Measurements from ENCODE around the gene PHLDA1.
A peak's percentile ranks its signal among the peaks of the same experiment; 100 is the strongest.
"Not testable (repeated sequence)": the region's sequence is repeated elsewhere in the genome, so short reads cannot be mapped to it uniquely, and the experiment has no call there.

PHLDA1 gene

GRCh38 chr12:76018111-76018510 lies 13.5 kb downstream of the PHLDA1 start:
- DNase-seq: no peak

GRCh38 chr12:76014007-76014406 lies 17.6 kb downstream of the PHLDA1 start:
- DNase-seq: no peak

- DNase-seq: no peak
Measured at GRCh38 chr12:76013603-76014002, 18.0 kb downstream of the PHLDA1 start.

GRCh38 chr12:76012644-76013043 lies 18.9 kb downstream of the PHLDA1 start:
- DNase-seq: no peak

- DNase-seq: no peak
Measured at GRCh38 chr12:76010732-76011458, 20.7 kb downstream of the PHLDA1 start.

- no peak for DNase-seq
Measured at GRCh38 chr12:76008428-76008827, 23.1 kb downstream of the PHLDA1 start.

GRCh38 chr12:76007640-76008039 lies 23.9 kb downstream of the PHLDA1 start:
- DNase-seq: no peak

- no peak for DNase-seq
Measured at GRCh38 chr12:76006028-76006925, 25.3 kb downstream of the PHLDA1 start.

GRCh38 chr12:76003355-76003638 lies 28.3 kb downstream of the PHLDA1 start:
- no peak for DNase-seq

- DNase-seq: no peak
Measured at GRCh38 chr12:76002598-76003354, 28.8 kb downstream of the PHLDA1 start.

GRCh38 chr12:75998292-75999063 lies 33.1 kb downstream of the PHLDA1 start:
- no peak for DNase-seq

- no peak for DNase-seq
Measured at GRCh38 chr12:75997658-75998057, 33.9 kb downstream of the PHLDA1 start.

GRCh38 chr12:75996861-75997447 lies 34.6 kb downstream of the PHLDA1 start:
- DNase-seq: no peak

GRCh38 chr12:75995691-75996090 lies 35.9 kb downstream of the PHLDA1 start:
- no peak for DNase-seq

GRCh38 chr12:75994069-75994740 lies 37.4 kb downstream of the PHLDA1 start:
- peak; percentile 40 for DNase-seq

- DNase-seq: no peak
Measured at GRCh38 chr12:75991753-75992152, 39.8 kb downstream of the PHLDA1 start.

GRCh38 chr12:75990189-75990912 lies 41.2 kb downstream of the PHLDA1 start:
- no peak for DNase-seq

GRCh38 chr12:75987709-75988108 lies 43.9 kb downstream of the PHLDA1 start:
- DNase-seq: not testable (repeated sequence)

- DNase-seq: no peak
Measured at GRCh38 chr12:75986001-75986746, 45.4 kb downstream of the PHLDA1 start.

- no peak for DNase-seq
Measured at GRCh38 chr12:75985566-75985965, 46.0 kb downstream of the PHLDA1 start.

All from stimulated activated CD4-positive, alpha-beta T cell treated with anti-CD3 and anti-CD28 coated beads, Interleukin-4, amount 100 ng/mL, for 24 hours (primary cell).